Mucosa of descending colon (tissue), 3 donors: ENCODE data around the gene MYH3. TPM values are rescaled to one million over a fixed set of nuclear protein-coding genes. Genes with fewer than 3 reads are reported as not detected.

ENCODE experiments used
- ATAC-seq: fragments of 200-7000 bp; cut with Tn5 transposase; one replicate; pipeline ENCODE4 v1.9.1; 2020; ENCODE audit warnings: mild to moderate bottlenecking, moderate library complexity
- DNase-seq, 3 donors: peaks; one replicate each; pipeline ENCODE4 v3.0.0-alpha.2; 2020
- H3K36me3 ChIP-seq: fragments of 200-600 bp; one replicate; pipeline ENCODE4 v1.8.0; 2021; ENCODE audit warnings: low read depth, mild to moderate bottlenecking
- H3K4me1 ChIP-seq: fragments of 200-600 bp; one replicate; pipeline ENCODE4 v1.8.0; 2021; ENCODE audit warnings: low read depth, mild to moderate bottlenecking
- H3K4me3 ChIP-seq: fragments of 200-600 bp; one replicate; pipeline ENCODE4 v1.8.0; 2021; ENCODE audit warnings: mild to moderate bottlenecking
- H3K9me3 ChIP-seq: fragments of 200-600 bp; one replicate; pipeline ENCODE4 v1.8.0; 2021; ENCODE audit warnings: mild to moderate bottlenecking
- CTCF ChIP-seq: fragments of 200-600 bp; IDR thresholded peaks from one replicate; pipeline ENCODE4 v1.8.0; 2022; ENCODE audit warnings: antibody characterized with exemption, mild to moderate bottlenecking
- intact Hi-C, 2 donors: fragments of 100-400 bp; cut with DNase I in 1 of 2; cut with micrococcal nuclease in 1 of 2; formaldehyde crosslinking; loops; one replicate each; pipeline versions ENCODE4 v1.11.0 to v1.11.1; 2022; cut with DNase I, micrococcal nuclease
- total RNA-seq, 3 donors: library from RNA; stranded (reverse); fragmentation: NEBNext Ultra II Directional in 2 of 3; extraction: Animal tissue kit (Norgen Biotek cat#: 25700) in 2 of 3; gene quantifications; one replicate each; pipeline versions ENCODE4 v1.2.1 to v1.2.4, GENCODE V29; 2021 to 2023
- donor health status: DM: no; HTN: no; CAD: no; lungs with moderate emphysema.
- donor health status: DM: no; HTN: no; CAD: no.
- donor health status: DM: no; HTN: yes; CAD: no.

Gene MYH3
- total RNA-seq, 3 donors from 2014 or later = 2.0 to 3.2 (median 2.3) TPM

GRCh38 chr17:10621397-10621796 is 35.7 kb downstream of the MYH3 start:
- intact Hi-C loops = no loop called here
- no peak for ATAC-seq

GRCh38 chr17:10620823-10621222 is 36.3 kb downstream of the MYH3 start:
- TF ChIP-seq CTCF = no peak
- peak; percentile 13 for ATAC-seq
- H3K4me1 ChIP-seq = no peaks in the 10 kb centered on the region

More at GRCh38 chr17:10621397-10621796, 35.7 kb downstream of the MYH3 start:
- no peak for TF ChIP-seq CTCF
- Histone ChIP-seq H3K9me3 (no peaks in the 10 kb centered on the region), H3K4me1 (no peaks in the 10 kb centered on the region), H3K36me3 (no peaks in the 10 kb centered on the region), H3K4me3 (no peak overlapping the region)
- DNase-seq = no peak

GRCh38 chr17:10618202-10618635 is 38.9 kb downstream of the MYH3 start:
- intact Hi-C loops = loop anchor here in 1 of 2 donors (5.0 kb wide), 1 partner anchor 291 kb away; no protein-coding TSS in a partner anchor
- Histone ChIP-seq H3K36me3 (no peaks in the 10 kb centered on the region), H3K4me3 (no peak overlapping the region), H3K9me3 (no peaks in the 10 kb centered on the region), H3K4me1 (no peaks in the 10 kb centered on the region)
- ATAC-seq (peak; percentile 90), DNase-seq (peak; percentile 57 to 74 (median 66))
- TF ChIP-seq CTCF = peak; percentile 79

More at GRCh38 chr17:10620823-10621222, 36.3 kb downstream of the MYH3 start:
- no peaks in the 10 kb centered on the region for H3K9me3 ChIP-seq
- DNase-seq = peak in 1 of 3 donors; percentile 20
- intact Hi-C loops = no loop called here
- no peak overlapping the region for H3K4me3 ChIP-seq
- no peaks in the 10 kb centered on the region for H3K36me3 ChIP-seq

- ATAC-seq (no peak), DNase-seq (no peak)
- H3K9me3 ChIP-seq = no peaks in the 10 kb centered on the region
- no peaks in the 10 kb centered on the region for H3K36me3 ChIP-seq
- no peak for TF ChIP-seq CTCF
- no peak overlapping the region for H3K4me3 ChIP-seq
- H3K4me1 ChIP-seq = no peaks in the 10 kb centered on the region
- intact Hi-C loops = loop anchor here in 1 of 2 donors (5.0 kb wide), 1 partner anchor 290 kb away; no protein-coding TSS in a partner anchor
Observed at GRCh38 chr17:10617120-10617505, 40.0 kb downstream of the MYH3 start.

GRCh38 chr17:10616502-10617119 is 40.5 kb downstream of the MYH3 start:
- peak; percentile 99 for TF ChIP-seq CTCF
- Histone ChIP-seq H3K4me3 (no peak overlapping the region), H3K4me1 (no peaks in the 10 kb centered on the region), H3K36me3 (no peaks in the 10 kb centered on the region), H3K9me3 (no peaks in the 10 kb centered on the region)
- ATAC-seq (peak; percentile 82), DNase-seq (peak; percentile 61 to 91 (median 79))
- intact Hi-C loops = loop anchor here in 1 of 2 donors (5.0 kb wide), 1 partner anchor 289 kb away; no protein-coding TSS in a partner anchor
